Skeletal muscle tissue (tissue), 4 donors: ENCODE data around the gene CCDC68. TPM values are rescaled to one million over a fixed set of nuclear protein-coding genes. Genes with fewer than 3 reads are reported as not detected.
"Not testable (repeated sequence)": the region's sequence is repeated elsewhere in the genome, so short reads cannot be mapped to it uniquely, and the experiment has no call there.

Experiments used
- H3K27ac ChIP-seq: one replicate; pipeline ENCODE4 v1.7.0; 2013; ENCODE audit warnings: mild to moderate bottlenecking, low read depth, low read length, inconsistent platforms
- H3K27me3 ChIP-seq, 3 donors: one replicate each; pipeline ENCODE4 v1.7.0; 2013; ENCODE audit warnings: low read length in 3 of 3; ENCODE audit not compliant: control insufficient read depth in 3 of 3, insufficient read depth in 3 of 3
- H3K36me3 ChIP-seq, 3 donors: one replicate each; pipeline ENCODE4 v1.7.0; 2013; ENCODE audit warnings: low read length in 3 of 3; ENCODE audit not compliant: control insufficient read depth in 3 of 3, insufficient read depth in 3 of 3
- H3K4me1 ChIP-seq, 3 donors: one replicate each; pipeline ENCODE4 v1.7.0; 2013; ENCODE audit warnings: low read length in 3 of 3, mild to moderate bottlenecking in 3 of 3; ENCODE audit not compliant: control insufficient read depth in 3 of 3, insufficient read depth in 3 of 3
- H3K4me3 ChIP-seq, 3 donors: one replicate each; pipeline ENCODE4 v1.7.0; 2013; ENCODE audit warnings: low read length in 3 of 3
- H3K9ac ChIP-seq, 3 donors: one replicate each; pipeline ENCODE4 v1.7.0; 2013; ENCODE audit warnings: low read length in 3 of 3, mild to moderate bottlenecking in 3 of 3, moderate library complexity in 2 of 3, low read depth in 1 of 3
- H3K9me3 ChIP-seq, 3 donors: one replicate each; pipeline ENCODE4 v1.7.0; 2013; ENCODE audit warnings: low read length in 3 of 3; ENCODE audit not compliant: control insufficient read depth in 3 of 3
- total RNA-seq: library from RNA; depleted of rRNA; stranded (reverse); fragments of >200 nt; gene quantifications from one replicate; pipeline ENCODE4 v1.2.3, GENCODE V29; 2014
- donor health status: Osteomylitis.

Gene CCDC68
- total RNA-seq, 1 donor from 2014 or later, result 0.52 TPM

GRCh38 chr18:54984908-54985307, 25.6 kb upstream of the CCDC68 start:
- H3K4me3 ChIP-seq, result no peak overlapping the region
- H3K4me1 ChIP-seq, result no peaks in the 10 kb centered on the region
- no peaks in the 10 kb centered on the region for H3K36me3 ChIP-seq
- H3K27ac ChIP-seq, result no peak overlapping the region
- no peaks in the 10 kb centered on the region for H3K9me3 ChIP-seq
- no peaks in the 10 kb centered on the region for H3K27me3 ChIP-seq
- H3K9ac ChIP-seq, result no peak overlapping the region

- Histone ChIP-seq H3K4me3 (no peak overlapping the region), H3K9ac (no peak overlapping the region), H3K9me3 (no peaks in the 10 kb centered on the region), H3K4me1 (no peaks in the 10 kb centered on the region), H3K36me3 (no peaks in the 10 kb centered on the region), H3K27ac (no peak overlapping the region), H3K27me3 (no peaks in the 10 kb centered on the region)
Observed at GRCh38 chr18:54983791-54984190, 24.5 kb upstream of the CCDC68 start.

- H3K9me3 ChIP-seq, result no peaks in the 10 kb centered on the region
- H3K4me1 ChIP-seq, result no peaks in the 10 kb centered on the region
- H3K4me3 ChIP-seq, result no peak overlapping the region
- no peak overlapping the region for H3K27ac ChIP-seq
- H3K27me3 ChIP-seq, result no peaks in the 10 kb centered on the region
- H3K36me3 ChIP-seq, result no peaks in the 10 kb centered on the region
- H3K9ac ChIP-seq, result no peak overlapping the region
Observed at GRCh38 chr18:54983041-54983686, 23.9 kb upstream of the CCDC68 start.

- Histone ChIP-seq H3K27me3 (no peaks in the 10 kb centered on the region), H3K36me3 (no peaks in the 10 kb centered on the region), H3K4me3 (no peak overlapping the region), H3K4me1 (no peaks in the 10 kb centered on the region), H3K9me3 (peaks cover 0 to 4% (median 0%) of the 10 kb centered on the region in 3 donors), H3K27ac (no peak overlapping the region), H3K9ac (no peak overlapping the region)
Observed at GRCh38 chr18:54981076-54981475, 21.8 kb upstream of the CCDC68 start.

GRCh38 chr18:54975598-54975997, 16.3 kb upstream of the CCDC68 start:
- H3K9me3 ChIP-seq, result peaks cover 0 to 4% (median 0%) of the 10 kb centered on the region in 3 donors
- H3K27ac ChIP-seq, result no peak overlapping the region
- no peaks in the 10 kb centered on the region for H3K27me3 ChIP-seq
- no peak overlapping the region for H3K4me3 ChIP-seq
- no peaks in the 10 kb centered on the region for H3K4me1 ChIP-seq
- H3K9ac ChIP-seq, result no peak overlapping the region
- H3K36me3 ChIP-seq, result no peaks in the 10 kb centered on the region

GRCh38 chr18:54973046-54973445, 13.8 kb upstream of the CCDC68 start:
- Histone ChIP-seq H3K27ac (no peak overlapping the region), H3K4me1 (no peaks in the 10 kb centered on the region), H3K36me3 (no peaks in the 10 kb centered on the region), H3K9ac (no peak overlapping the region), H3K27me3 (no peaks in the 10 kb centered on the region), H3K9me3 (peaks cover 0 to 3% (median 0%) of the 10 kb centered on the region in 3 donors), H3K4me3 (no peak overlapping the region)

- no peak overlapping the region for H3K9ac ChIP-seq
- H3K27me3 ChIP-seq, result no peaks in the 10 kb centered on the region
- no peak overlapping the region for H3K4me3 ChIP-seq
- no peaks in the 10 kb centered on the region for H3K9me3 ChIP-seq
- no peaks in the 10 kb centered on the region for H3K4me1 ChIP-seq
- no peak overlapping the region for H3K27ac ChIP-seq
- H3K36me3 ChIP-seq, result no peaks in the 10 kb centered on the region
Observed at GRCh38 chr18:54968807-54969206, 9.5 kb upstream of the CCDC68 start.

- H3K27ac ChIP-seq, H3K27me3 ChIP-seq, H3K9me3 ChIP-seq, H3K4me1 ChIP-seq, H3K4me3 ChIP-seq, H3K9ac ChIP-seq, H3K36me3 ChIP-seq: not testable (repeated sequence)
Observed at GRCh38 chr18:54968237-54968636, 9.0 kb upstream of the CCDC68 start.

GRCh38 chr18:54967786-54968185, 8.5 kb upstream of the CCDC68 start:
- no peak overlapping the region for H3K27ac ChIP-seq
- no peak overlapping the region for H3K9ac ChIP-seq
- no peaks in the 10 kb centered on the region for H3K9me3 ChIP-seq
- H3K4me1 ChIP-seq, result no peaks in the 10 kb centered on the region
- H3K27me3 ChIP-seq, result no peaks in the 10 kb centered on the region
- H3K4me3 ChIP-seq, result no peak overlapping the region
- no peaks in the 10 kb centered on the region for H3K36me3 ChIP-seq

GRCh38 chr18:54964741-54965140, 5.5 kb upstream of the CCDC68 start:
- no peaks in the 10 kb centered on the region for H3K36me3 ChIP-seq
- H3K27ac ChIP-seq, result no peak overlapping the region
- no peak overlapping the region for H3K9ac ChIP-seq
- no peaks in the 10 kb centered on the region for H3K4me1 ChIP-seq
- peaks cover 0 to 6% (median 3%) of the 10 kb centered on the region in 3 donors for H3K27me3 ChIP-seq
- H3K4me3 ChIP-seq, result no peak overlapping the region
- H3K9me3 ChIP-seq, result no peaks in the 10 kb centered on the region
